Measurements from ENCODE around the gene SALL4.
"Not testable (repeated sequence)": the region's sequence is repeated elsewhere in the genome, so short reads cannot be mapped to it uniquely, and the experiment has no call there.

Gene SALL4

DNA sequence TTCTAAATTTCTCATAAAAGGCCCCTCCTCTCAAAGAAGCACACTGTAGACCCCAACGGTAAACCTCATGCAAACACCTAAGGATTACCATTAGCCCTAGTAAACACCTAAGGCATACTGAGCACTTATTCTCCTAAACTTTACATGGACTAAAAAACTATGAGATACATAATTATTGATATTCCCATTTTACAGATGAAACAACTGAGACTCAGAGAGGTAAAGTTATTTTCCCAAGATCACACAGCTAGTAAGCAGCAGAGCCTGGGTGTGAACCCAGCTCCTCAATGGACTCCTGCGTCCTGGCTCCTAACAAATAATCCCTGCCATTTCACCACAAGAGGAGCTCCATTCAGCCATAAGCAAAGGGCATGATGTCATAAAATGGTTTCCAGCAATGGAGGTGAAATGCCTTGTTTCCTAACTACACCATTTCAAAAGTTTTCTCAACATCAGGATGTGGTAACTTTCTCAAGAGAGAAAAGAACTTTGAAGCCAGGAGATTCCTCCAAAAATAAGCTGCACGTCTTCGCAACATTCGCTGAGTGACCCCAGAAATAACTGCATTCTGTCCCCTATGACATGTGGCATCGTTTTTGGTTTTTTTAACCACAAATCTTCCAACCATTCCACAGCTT, 38.2 kb downstream of the SALL4 start:
- DNase-seq (ENCODE audit: low read depth): no peak

GRCh38 chr20:51760905-51761546, 41.3 kb downstream of the SALL4 start:
- no peak for DNase-seq (ENCODE audit: low read depth)

GRCh38 chr20:51759769-51760510, 42.4 kb downstream of the SALL4 start:
- DNase-seq (ENCODE audit: low read depth): no peak

GRCh38 chr20:51758978-51759544, 43.3 kb downstream of the SALL4 start:
- no peak for DNase-seq (ENCODE audit: low read depth)

- DNase-seq (ENCODE audit: low read depth): no peak
Measured at GRCh38 chr20:51757226-51757625, 45.1 kb downstream of the SALL4 start.

DNA sequence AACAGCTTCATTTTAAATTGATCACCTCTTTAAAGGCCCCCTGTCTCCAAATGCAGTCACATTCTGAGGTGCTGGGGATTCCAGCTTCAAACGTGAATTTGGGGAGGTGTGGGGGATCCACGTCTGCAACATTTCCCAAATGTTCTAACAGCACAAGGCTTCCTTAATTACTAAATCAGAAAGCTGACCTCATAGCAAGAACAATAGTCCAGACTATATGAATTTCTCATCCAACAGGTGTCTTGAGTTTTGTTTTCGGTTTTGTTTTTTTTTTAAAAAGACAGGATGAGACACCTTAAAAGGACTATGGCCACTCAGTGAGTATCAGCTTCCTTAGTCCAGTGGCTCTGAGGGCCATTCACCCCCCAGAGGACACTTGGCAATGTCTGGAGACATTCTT, 45.7 kb downstream of the SALL4 start:
- DNase-seq (ENCODE audit: low read depth): no peak

- DNase-seq (ENCODE audit: low read depth): not testable (repeated sequence)
Measured at GRCh38 chr20:51753220-51753619, 49.1 kb downstream of the SALL4 start.

GRCh38 chr20:51752343-51752951, 49.9 kb downstream of the SALL4 start:
- no peak for DNase-seq (ENCODE audit: low read depth)

GRCh38 chr20:51750770-51751388, 51.4 kb downstream of the SALL4 start:
- DNase-seq (ENCODE audit: low read depth): no peak

- peak; percentile 6 for DNase-seq (ENCODE audit: low read depth)
Measured at GRCh38 chr20:51750037-51750769, 52.1 kb downstream of the SALL4 start.

DNA sequence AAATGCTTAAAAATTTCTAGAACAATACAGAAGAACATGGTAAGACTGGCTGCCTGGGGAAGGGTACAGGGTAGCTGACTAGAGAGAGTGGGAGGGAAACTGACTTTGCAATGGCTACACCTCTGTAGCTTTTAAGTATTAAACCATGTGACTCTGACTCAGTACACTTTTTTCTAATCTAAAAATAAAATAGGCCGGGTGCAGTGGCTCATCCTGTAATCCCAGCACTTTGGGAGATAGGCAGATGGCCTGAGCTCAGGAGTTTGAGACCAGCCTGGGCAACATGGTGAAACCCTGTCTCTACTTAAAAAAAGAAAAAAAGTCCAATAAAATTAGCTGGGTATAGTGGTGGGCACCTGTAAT, 52.7 kb downstream of the SALL4 start:
- DNase-seq (ENCODE audit: low read depth): no peak

DNA sequence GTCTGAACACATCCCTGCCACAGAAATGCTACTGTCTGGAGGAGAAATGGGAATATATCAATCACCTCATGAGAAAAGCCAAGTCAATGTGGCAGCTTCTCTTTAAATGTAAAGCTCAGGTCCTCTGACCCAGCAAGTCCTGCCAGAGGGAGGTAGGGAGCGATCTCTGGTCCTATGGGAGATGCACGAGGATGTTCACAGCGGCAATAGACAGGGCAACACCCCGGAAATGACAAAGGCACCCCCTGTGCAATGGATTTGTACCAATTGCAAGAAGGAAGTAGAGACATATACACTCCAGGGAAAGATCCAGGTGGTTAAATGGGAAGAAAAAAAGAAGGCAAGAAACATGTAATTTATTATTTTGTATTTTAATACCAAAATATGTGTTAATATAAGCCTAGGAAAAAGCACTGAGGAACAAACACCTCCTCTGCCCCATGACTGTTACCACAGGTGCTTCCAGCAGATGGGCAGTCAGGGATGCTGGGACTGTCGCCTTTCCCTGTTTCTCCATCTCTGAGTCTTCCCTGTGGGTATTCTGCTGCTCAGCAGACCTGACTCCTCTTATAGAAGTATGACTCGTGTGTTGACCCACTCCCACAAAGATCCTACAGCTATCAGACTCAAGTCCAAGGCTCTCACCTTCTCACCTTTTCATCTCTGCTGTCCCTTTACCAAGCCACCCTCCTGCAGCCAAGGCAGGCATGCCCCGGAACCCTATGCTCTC, 55.0 kb downstream of the SALL4 start:
- DNase-seq (ENCODE audit: low read depth): no peak

DNA sequence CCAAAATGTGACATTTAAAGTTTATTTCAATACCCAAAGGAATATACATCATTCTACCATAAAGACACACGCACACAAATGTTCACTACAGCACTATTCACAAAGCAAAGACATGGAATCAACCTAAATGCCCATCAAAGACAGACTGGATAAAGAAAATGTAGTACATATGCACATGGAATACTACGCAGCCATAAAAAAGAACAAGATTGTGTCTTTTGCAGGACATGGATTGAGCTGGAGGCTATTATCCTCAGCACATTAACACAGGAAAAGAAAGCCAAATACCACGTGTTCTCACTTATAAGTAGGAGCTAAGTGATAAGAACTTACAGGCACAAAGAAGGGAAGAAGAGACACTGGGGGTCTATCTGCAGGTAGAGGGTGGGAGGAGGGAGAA, 56.5 kb downstream of the SALL4 start:
- no peak for DNase-seq (ENCODE audit: low read depth)

DNA sequence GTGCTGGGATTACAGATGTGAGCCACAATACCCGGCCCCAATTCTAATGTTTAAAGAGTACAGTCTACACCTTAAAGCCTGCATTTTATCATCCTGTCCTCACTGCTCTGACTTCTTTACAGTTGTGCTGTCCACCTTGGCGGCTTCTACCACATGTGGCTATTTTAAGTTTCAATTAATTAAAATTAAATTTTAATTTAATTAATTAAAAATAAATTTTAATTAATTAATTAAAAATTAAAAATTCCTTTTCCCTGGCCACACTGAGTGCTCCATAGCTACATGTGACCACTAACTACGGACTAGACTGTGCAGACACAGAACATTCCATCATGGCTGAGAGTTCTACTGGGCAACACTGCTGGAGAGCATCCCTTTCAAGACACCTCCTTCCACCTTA, 61.5 kb downstream of the SALL4 start:
- DNase-seq (ENCODE audit: low read depth): no peak

DNA sequence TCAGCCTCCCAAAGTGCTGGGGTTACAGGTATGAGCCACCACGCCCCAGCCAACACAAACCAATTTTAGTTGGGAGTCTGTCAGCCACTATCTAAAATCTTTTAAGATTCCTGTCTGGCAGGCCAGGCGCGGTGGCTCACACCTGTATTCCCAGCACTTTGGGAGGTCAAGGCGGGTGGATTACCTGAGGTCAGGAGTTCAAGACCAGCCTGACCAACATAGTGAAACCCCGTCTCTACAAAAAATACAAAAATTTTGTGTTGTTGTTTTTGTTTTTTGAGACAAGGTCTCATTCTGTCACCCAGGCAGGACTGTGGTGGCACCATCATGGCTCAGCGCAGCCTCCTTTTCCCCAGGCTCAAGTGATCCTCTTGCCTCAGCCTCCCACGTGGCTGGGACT, 62.0 kb downstream of the SALL4 start:
- DNase-seq (ENCODE audit: low read depth): not testable (repeated sequence)

GRCh38 chr20:51739722-51740249, 62.5 kb downstream of the SALL4 start:
- DNase-seq (ENCODE audit: low read depth): no peak

- no peak for DNase-seq (ENCODE audit: low read depth)
Measured at GRCh38 chr20:51738877-51739447, 63.4 kb downstream of the SALL4 start.

DNA sequence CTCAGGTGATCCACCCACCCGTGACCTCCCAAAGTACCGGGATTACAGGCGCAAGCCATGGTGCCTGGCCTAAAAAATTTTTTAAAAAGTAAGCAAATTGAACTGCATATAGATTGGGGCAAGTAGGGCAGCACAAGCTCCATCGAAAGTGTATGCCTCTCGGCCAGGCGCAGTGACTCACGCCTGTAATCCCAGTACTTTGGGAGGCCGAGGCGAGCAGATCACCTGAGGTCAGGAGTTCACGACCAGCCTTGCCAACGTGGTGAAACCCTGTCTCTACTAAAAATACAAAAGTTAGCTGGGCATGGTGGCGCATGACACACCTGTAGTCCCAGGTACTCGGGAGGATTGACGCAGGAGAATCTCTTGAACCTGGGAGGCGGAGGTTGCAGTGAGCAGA, 64.1 kb downstream of the SALL4 start:
- not testable (repeated sequence) for DNase-seq (ENCODE audit: low read depth)

DNA sequence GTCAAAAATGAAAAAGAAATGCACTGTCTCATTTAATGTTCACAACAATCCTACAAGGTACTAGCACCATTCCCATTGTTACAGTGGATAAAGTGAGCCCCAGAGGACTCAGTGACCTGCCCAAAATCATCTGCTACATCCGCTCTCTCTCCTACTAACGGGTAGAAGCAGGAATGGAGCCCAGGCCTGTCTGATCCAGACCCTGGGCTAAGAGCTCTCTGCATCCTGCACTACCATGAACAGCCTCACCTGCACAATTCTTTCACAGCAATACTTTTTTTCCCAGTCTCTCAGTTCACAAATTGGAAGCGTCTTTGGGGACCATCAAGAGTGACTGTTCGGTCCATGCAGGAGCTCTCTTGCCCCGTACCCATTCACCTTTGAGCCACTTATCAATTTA, 65.4 kb downstream of the SALL4 start:
- no peak for DNase-seq (ENCODE audit: low read depth)
